ENCODE measurements around the gene LRRC55.

Gene LRRC55

DNA sequence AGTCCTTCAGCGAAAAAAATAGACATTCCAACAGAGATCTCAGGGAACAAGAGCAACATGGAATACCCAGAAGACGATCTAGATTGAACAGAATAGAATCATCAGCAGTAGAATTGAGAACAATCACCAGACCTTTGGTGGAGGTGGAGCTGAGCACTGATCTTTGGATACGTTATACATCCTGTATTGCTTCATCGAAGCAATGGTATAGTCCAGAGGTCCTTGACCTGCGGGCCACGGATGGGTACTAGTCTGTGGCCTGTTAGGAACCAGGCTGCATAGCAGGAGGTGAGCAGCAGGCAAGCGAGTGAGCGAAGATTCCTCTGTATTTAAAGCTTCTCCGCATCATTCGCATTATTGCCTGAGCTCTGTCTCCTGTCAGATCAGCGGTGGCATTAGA, 17.6 kb downstream of the LRRC55 start:
- FAIRE-seq (no peak), DNase-seq (ENCODE audit: insufficient read length, low spot score) (no peak)

DNA sequence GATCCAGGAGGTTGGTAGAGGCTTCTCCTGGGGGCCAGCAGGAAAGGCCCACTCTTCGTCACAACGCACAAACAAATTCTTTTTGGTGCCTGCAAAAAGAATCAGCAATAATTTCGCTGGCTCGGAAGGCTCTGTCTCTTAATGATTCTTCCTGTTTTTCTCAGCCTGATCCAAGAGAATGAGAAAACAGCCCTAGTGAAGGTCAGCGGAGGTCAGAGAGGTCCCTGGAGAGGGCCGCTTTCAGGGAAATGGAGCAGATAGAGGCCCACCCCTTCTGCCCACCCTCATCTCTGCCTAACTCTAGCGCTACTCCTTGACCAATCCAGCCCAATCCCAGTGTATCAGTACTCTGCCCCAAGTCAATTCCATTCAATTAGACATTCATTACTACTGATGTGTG, 19.2 kb downstream of the LRRC55 start:
- DNase-seq (ENCODE audit: insufficient read length, low spot score): no peak
- no peak for FAIRE-seq

DNA sequence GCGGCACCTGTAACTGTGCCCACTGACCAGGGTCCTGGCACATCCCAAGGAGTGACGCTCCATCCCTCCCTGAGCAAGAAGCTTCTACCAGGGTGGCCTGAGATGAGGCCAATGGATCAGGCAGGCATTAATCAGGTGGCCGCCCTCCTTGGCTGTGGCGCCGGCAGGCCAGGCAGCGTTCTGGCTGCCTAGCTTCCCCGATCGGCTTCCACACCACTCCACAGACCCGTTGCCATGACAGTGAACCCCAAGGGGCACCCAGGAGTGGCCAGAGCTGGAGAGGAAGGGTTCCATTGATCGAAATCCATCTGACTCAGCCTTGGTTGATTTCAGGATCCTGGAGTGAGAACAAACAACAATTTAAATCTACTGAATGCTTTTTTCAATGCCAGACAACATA, 20.5 kb downstream of the LRRC55 start:
- DNase-seq (ENCODE audit: insufficient read length, low spot score) (no peak), FAIRE-seq (no peak)

DNA sequence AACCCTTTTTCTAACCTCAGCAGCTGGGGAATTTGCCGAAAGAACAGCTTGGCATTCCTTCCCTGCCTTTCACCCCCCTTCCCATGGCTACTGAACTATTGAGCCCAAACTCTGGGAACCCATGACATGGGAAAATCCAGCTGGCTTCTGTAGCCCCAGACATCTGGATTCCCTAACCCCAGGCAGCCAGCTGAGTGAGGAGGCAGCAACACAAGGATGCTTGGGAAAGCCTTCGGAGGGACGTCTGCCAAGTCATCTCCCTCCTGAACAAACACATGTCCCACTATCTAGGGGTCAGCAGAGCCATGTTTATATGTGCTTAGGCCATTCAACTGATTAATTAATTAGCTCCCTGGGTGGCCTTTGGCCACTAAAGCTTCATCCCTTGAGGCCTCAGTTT, 21.6 kb downstream of the LRRC55 start:
- FAIRE-seq (no peak), DNase-seq (ENCODE audit: insufficient read length, low spot score) (no peak)

DNA sequence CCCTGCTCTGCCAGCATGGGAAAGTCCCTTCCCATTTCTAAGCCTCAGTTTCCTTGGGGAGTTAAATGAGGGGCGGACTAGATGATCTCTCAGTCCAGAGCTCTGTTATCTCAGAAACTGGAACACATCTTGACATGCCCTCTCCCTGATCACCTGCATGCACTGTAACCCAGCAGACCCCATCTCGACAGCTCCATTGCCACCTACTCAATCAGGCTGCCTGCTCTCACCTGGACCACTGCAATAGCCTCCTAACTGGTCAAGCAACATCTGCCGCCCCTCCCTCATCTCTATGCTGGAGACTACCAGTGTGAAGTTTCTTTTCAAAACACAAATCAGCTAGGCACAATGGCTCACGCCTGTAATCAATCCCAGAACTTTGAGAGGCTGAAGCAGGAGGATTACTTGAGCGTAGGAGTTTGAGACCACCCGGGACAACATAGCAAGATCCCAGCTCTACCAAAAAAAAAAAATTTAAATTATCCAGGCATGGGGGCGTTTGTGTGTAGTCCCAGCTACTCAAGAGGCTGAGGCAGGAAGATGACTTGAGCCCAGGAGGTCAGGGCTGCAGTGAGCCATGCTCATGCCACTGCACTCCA, 22.2 kb downstream of the LRRC55 start:
- no peak for FAIRE-seq
- DNase-seq (ENCODE audit: insufficient read length, low spot score): no peak

DNA sequence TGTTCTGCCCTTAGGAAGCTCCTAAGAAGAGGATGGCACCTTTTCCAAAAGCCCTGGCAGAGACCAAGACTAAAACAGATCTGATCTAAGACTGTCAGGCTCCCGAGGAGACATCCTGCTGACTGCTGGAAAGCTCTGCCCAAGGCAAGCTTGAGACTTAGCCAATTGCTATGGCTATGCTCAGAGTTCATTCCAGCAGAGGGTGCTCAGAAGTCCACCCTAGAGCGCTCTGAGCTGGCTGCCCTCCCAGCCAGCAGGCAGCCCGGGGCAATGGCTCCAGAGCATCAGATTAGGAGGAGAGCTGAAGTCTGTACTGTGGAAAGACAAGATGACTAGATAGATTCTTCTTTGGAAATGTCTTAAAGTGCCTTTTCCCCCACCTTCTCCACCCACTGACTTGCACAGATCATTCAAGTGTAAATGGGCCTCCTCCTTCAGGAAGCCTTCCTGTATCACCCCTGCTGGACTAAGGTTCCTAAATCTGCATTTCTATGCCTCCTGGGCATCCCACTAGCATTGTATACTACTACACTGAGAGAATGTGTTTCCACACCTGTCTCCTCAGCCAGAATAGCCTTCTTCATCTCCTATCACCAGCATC, 23.4 kb downstream of the LRRC55 start:
- FAIRE-seq (no peak), DNase-seq (ENCODE audit: insufficient read length, low spot score) (no peak)

DNA sequence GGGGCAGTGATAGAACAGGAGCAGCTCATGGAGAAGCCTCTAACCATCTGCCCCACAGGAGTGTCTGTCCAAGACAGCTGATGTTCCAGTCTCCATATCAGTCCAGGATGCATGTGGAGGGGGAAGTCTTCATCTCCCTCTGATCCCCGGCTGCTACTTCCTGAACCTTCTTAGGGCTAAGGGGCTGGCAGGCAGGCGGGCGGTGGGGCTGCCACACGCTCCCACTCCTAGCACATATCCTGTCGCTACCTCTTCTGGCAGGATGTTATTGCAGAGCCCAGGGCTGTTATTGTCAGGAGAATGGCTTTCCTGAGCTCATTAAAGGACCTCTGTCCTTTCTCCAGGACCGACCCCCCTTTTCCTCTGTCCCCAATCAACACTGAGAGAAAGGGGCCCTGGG, 25.4 kb downstream of the LRRC55 start:
- DNase-seq (ENCODE audit: insufficient read length, low spot score) (no peak), FAIRE-seq (no peak)

DNA sequence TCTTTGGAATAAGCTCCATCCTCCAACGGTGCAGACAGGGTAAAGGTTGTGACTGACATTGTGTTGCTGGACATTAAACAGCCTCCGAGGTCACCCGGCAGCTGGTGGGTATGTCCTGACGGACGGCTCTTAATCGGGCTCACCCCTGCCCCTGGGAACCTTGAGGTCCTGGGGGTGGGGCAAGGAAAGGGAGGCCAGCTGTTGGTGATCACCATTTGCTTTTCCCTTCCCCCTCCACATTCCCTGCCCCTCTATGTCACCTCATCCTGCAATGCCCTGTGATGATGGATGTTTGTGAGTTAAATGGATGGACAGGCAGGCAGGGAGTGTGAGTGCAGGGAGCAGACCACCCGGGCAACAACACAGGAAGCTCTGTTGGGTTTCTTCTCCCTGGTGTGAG, 29.0 kb downstream of the LRRC55 start:
- DNase-seq (ENCODE audit: insufficient read length, low spot score) (no peak), FAIRE-seq (no peak)

DNA sequence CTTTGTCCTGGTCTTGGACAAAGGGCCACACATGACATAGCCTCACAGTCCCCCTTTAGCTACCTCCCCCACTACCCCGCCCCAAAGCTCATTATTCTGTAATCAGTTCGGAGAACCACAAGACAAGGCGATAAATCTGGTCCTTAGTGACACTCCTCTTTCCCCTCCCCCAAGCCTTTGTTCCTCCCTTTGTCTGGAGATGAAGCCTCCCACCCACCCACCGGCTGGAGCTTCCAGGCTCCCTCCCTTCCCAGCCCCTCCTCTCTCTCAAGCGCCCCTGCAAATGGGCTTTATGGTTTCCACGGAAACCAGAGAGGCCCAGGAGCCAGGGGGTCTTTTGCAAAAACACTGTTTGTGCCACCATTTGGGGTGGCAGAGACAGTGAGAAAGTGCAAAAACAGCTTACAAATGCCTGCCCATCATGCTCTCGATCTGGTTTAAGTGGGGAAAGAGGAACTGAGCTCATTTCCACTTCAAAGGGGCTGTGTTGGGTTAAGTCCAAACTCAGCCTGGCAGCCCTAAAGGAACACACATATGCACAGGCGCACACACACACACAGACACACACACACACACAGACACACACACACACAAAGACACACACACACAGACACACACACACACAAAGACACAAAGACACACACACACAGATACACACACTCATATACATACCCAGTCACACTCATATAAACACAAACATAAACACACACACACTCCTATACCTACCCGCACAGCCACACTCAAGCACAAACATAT, 31.8 kb downstream of the LRRC55 start:
- no peak for DNase-seq (ENCODE audit: insufficient read length, low spot score)
- no peak for FAIRE-seq

DNA sequence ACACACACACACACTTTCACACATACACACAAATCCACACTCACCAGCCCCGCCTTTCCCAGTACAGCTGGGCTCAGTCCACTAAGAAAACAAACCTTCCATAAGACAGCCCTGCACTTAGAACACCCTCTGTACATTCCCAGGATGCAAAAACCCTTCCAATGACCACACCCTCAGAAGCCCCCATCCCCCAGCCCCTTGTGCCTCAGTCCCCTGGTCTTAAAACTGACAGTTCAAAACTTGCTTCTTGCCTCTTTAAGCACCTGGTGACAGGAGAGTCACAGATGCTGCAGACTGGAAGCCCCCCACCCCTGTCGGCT, 32.3 kb downstream of the LRRC55 start:
- no peak for FAIRE-seq
- no peak for DNase-seq (ENCODE audit: insufficient read length, low spot score)

DNA sequence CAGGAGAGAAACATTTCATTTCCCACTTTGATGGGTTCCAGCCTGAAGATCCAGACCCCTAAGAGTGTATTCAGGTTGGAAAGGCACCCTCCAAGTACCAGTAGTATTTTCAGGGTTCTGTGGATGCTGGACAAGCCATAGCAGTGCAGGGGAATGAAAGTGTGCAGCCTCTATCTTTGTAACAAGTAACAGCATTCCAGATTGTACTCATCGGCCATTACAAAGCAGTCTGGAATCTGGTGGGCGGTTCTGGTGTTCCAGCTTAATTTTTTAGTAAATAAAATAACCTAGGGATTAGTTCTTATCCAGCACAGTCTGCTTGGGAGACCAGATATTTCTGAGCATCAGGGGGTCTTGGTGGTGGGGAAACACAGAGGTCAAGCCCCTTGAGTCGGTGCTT, 32.7 kb downstream of the LRRC55 start:
- FAIRE-seq: no peak

DNA sequence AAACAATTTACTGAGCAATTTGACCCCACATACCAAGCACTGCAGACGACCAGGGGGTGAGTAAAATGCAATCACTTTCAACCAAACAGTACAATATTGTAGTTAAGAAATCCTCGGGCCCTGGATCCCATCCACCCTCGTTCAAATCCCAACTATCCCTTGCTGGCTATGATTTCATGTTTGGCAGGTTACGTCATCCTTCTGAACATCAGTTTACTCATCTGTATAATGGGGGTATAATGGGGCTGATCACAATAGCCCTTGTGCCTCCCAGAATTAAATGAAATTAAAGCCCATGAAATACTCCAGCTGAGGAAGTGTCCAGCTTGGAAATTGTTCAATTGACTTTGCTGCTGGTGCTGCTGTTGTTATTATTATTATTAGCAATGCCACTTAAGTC, 34.7 kb downstream of the LRRC55 start:
- FAIRE-seq: no peak

More for the DNA sequence above, 32.7 kb downstream of the LRRC55 start:
- no peak for DNase-seq (ENCODE audit: insufficient read length, low spot score)

DNA sequence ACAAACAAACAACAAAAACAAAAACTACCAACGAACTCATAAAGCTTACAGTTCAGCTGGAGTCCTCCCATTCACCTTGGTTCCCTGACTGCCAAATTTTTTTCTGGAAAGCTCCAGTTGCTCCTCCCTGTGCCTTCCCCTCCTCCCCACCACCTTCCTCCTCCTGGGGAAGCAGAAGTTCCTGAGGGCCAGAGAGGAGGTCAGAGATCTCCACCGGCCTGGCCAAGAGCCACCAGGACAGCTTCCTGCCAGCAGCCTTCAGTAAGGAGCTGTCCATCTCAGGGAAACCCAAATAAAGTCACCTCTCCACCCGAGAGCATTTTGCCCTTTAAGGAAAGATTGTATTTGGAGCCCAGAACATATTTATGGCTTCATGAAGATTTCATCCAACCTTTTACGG, 35.3 kb downstream of the LRRC55 start:
- FAIRE-seq (no peak), DNase-seq (ENCODE audit: insufficient read length, low spot score) (no peak)

More for the DNA sequence above, 34.7 kb downstream of the LRRC55 start:
- DNase-seq (ENCODE audit: insufficient read length, low spot score): no peak

DNA sequence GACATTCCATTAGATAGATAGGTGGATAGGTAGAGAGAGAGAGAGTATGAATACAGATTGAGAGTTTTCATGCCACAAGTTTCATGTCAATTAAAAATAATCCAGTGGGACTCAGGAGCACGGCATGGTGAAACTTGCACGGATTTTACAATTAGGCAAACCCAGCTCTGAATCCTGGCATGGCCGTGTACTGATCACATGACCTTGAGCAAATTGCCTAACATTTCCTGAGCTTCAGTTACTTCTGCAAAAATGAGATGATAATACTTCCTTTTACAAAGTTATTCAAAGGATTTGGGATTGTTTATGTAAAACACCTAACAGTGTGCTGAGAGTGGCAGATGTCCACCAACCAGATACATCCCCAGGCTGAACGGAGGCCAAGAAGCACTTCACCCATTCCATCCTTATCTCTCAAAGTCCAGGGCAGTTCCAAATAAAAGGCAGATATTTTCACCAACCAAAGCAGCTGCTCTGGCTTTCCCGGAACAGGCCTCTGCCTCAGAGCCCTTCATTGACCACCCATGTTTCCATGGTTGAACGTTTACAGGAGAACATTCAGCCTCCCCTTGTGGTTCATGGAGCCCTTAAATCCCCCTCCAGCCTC, 37.4 kb downstream of the LRRC55 start:
- DNase-seq (ENCODE audit: insufficient read length, low spot score) (no peak), FAIRE-seq (no peak)

DNA sequence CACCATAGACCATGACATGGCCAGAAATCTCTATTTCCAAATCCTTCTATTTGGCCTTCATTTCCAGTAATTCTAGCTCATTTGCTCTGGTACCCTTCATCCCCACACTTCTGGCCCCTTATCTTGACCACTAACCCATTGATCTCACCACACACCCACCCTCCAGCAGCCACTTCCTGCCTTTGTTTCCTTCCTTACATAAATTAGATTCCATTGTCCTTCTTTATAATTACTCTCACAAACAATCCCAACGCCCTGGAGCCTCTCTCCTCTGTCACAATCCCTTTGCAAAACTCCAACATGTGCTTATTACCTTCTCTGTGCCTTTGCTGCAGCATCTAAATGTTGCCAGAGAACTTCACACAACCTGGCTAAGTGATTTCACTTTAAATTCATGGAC, 40.5 kb downstream of the LRRC55 start:
- DNase-seq (ENCODE audit: insufficient read length, low spot score): no peak
- no peak for FAIRE-seq

DNA sequence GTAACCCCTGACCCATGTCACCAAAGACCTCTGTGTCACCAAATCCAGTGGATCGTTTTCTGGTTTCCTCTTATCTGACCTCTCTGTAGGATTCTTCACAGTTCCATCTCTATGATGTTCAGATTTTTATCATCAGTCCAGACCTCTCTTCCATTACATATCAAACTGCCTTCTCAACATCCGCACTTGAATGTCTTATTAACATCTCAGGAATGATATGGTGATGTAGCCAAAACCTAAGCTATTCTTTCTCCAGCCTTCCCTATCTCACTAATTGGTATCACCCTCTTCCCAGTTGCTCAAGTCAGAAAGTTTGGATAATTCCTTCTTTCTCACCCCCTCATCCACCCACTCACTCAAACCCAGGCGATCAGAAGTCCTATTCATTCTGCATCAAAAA, 41.8 kb downstream of the LRRC55 start:
- FAIRE-seq (no peak), DNase-seq (ENCODE audit: insufficient read length, low spot score) (no peak)

DNA sequence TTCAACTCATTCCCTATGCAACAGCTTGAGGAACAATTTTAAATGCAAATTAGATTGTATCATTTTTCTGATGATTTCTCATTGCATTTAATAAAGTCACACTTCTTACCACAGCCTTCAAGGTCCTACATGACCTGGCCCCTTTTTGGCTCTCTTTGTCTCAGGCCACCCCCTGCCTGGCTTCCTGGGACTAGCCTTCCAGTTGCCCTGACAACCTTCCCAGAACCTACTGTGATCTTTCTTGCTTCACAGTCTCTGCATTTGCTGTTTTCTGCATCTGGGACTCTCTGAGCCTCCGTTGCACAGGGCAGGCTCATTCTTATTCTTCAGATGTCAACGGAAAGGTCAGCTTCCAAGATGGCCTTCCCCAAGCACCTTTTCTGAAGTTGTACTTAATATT, 42.4 kb downstream of the LRRC55 start:
- DNase-seq (ENCODE audit: insufficient read length, low spot score): no peak
- FAIRE-seq: no peak

DNA sequence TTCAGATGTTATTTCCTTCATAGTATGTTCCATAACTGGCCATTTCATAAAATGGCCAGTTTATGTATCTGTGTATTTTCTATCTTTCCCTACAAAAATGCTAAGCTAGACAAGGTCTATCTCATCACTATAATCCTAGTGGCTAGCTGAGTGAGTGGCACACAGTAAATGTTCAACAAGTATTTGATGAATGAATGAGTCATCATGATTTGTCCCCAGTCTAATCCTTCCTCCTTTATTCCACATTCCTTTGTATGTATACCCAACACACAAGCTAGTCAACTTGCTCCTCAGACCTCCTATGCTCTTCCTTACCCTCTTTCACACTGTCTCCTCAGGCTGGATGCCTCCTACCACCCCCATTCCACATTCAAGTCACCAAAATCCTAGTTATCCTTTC, 42.8 kb downstream of the LRRC55 start:
- DNase-seq (ENCODE audit: insufficient read length, low spot score) (no peak), FAIRE-seq (no peak)

DNA sequence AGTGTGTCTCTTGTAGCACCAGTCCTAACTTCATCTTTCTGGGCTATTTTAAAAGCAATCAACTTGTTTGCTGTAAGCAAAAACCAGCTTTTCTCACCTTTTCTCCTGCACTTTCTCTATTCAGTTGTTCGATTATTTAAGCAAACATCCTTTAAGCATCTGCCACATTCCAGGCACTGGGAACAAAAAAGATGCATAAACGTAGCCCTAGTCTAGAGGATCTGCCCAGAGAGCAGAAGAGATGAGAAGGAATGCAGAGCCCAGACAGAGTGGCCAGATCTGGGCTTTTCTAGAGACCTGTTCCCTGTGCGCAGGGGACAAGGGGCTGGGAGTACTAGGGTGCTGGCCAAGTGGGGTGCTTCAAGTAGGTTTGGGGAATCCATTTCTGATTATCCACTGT, 46.8 kb downstream of the LRRC55 start:
- FAIRE-seq (no peak), DNase-seq (ENCODE audit: insufficient read length, low spot score) (no peak)

DNA sequence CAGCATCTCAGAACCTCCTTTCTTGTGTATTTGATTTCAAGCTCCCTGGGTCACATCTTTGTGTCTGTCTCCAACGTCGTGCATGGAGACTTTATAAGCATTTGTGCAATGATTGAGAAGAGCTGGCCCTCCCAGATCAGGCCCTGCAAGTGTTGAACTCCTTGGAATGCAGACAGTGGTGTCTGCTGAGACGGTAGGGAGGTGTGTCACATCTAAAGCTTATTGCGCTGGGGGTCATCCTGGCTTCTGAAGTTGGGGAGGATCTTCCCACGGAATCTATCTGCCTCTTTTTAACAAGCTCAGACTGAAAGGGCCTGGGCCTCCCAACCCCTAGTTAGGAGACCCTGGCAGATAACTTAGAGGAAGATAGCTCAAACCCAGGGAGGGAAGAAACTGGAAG, 48.6 kb downstream of the LRRC55 start:
- FAIRE-seq (no peak), DNase-seq (ENCODE audit: insufficient read length, low spot score) (no peak)

DNA sequence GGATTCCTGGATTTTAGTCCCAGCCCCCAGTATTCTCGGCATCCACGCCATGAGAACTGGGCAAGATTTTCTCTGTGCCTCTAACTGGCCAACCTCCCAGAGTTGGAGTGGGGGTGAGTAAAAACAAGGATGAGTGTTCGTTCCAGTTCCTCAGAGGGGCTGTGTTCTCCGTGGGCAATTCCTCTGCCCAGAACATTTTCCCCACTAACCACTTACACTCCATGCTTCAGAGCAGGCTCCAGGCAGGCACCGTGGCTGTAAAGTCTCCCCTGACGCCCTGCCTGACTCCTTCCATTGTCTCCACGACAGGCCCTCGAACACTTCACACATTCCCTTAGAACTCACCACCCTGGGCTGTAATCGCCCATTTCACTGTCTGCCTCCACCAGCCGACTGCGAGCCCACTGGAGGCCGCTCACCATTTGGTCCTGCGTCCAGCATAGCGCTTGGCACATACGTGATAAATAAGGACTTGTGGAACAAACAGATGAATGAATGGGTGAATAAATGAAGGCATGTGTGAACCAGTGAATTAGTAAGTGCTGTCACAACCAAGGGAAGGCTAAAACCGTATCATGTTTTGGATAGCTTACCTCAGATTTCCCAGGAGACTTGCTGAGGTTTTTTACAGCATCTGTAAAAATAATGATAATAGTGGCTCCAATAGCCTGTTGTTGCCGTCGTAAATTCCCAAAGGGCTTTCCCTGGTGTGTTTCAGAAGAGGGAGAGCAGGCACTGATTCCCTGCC, 49.2 kb downstream of the LRRC55 start:
- FAIRE-seq: no peak
- no peak for DNase-seq (ENCODE audit: insufficient read length, low spot score)
